IMR-90 (cell line): ENCODE data around the gene GKN1. TPM values are rescaled to one million over a fixed set of nuclear protein-coding genes. Genes with fewer than 3 reads are reported as not detected.

Source experiments
- ATAC-seq: fragments of 200-7000 bp; cut with Tn5 transposase; 2 replicates; pipeline ENCODE4 v1.9.1; 2020; ENCODE audit warnings: low read depth, mild to moderate bottlenecking, moderate library complexity
- BruUV-seq: library from RNA; stranded (reverse); fragments of 400-500 nt; replicated peaks from 2 replicates; lab custom pipeline; 2021; lab: Mats Ljungman, UMichigan
- CTCF ChIA-PET: fragments of 300-600 bp; formaldehyde crosslinking; extraction: SDS; loops from one replicate; lab custom pipeline; 2021; ENCODE audit warnings: antibody characterized with exemption; lab: Yijun Ruan, JAX
- POLR2A ChIA-PET: fragments of 300-600 bp; sonication (Branson Sonifier 250); formaldehyde crosslinking; loops from one replicate; lab custom pipeline; 2022; ENCODE audit warnings: antibody characterized with exemption; ENCODE audit not compliant: unreplicated experiment; lab: Charles Lee
- DNase-seq: peaks from one replicate; pipeline ENCODE4 v3.0.0; 2013
- H2AFZ ChIP-seq: replicated peaks from 2 replicates; pipeline ENCODE3; 2013; ENCODE audit warnings: low read length, mild to moderate bottlenecking; ENCODE audit not compliant: poor library complexity
- H2AK5ac ChIP-seq: 2 replicates; pipeline ENCODE4 v1.6.1; 2013; ENCODE audit warnings: low read depth, low read length, inconsistent platforms
- H2AK9ac ChIP-seq: replicated peaks from 2 replicates; pipeline ENCODE3; 2013; ENCODE audit warnings: mild to moderate bottlenecking, low read depth, low read length, moderate library complexity; ENCODE audit not compliant: poor library complexity
- H2BK120ac ChIP-seq: 2 replicates; pipeline ENCODE4 v1.6.1; 2013; ENCODE audit warnings: low read depth, low read length, inconsistent platforms
- H2BK15ac ChIP-seq: 3 replicates; pipeline ENCODE4 v1.6.1; 2013; ENCODE audit warnings: low read depth, low read length, inconsistent platforms
- H2BK20ac ChIP-seq: 2 replicates; pipeline ENCODE4 v1.6.1; 2013; ENCODE audit warnings: low read depth, mild to moderate bottlenecking, inconsistent platforms, low read length, moderate library complexity
- H2BK5ac ChIP-seq: 2 replicates; pipeline ENCODE4 v1.6.1; 2013; ENCODE audit warnings: mild to moderate bottlenecking, low read depth, low read length, inconsistent platforms; ENCODE audit not compliant: poor library complexity, severe bottlenecking
- H3K14ac ChIP-seq: replicated peaks from 2 replicates; pipeline ENCODE4 v1.6.1; 2013; ENCODE audit warnings: low read depth, low read length, inconsistent platforms
- H3K18ac ChIP-seq: 2 replicates; pipeline ENCODE4 v1.6.1; 2013; ENCODE audit warnings: low read depth, low read length, control low read depth
- H3K23ac ChIP-seq: 2 replicates; pipeline ENCODE4 v1.6.1; 2013; ENCODE audit warnings: low read depth, low read length, inconsistent platforms
- H3K27ac ChIP-seq: 2 replicates; pipeline ENCODE4 v1.5.1; 2013; ENCODE audit warnings: mild to moderate bottlenecking, control low read depth, low read length; ENCODE audit not compliant: insufficient read depth
- H3K27me3 ChIP-seq: 2 replicates; pipeline ENCODE4 v1.6.1; 2013; ENCODE audit warnings: low read length; ENCODE audit not compliant: control insufficient read depth, insufficient read depth
- H3K36me3 ChIP-seq: 2 replicates; pipeline ENCODE4 v1.6.1; 2013; ENCODE audit warnings: low read length, mixed read lengths; ENCODE audit not compliant: control insufficient read depth, insufficient read depth
- H3K4ac ChIP-seq: 2 replicates; pipeline ENCODE4 v1.6.1; 2013; ENCODE audit warnings: low read depth, low read length, inconsistent platforms
- H3K4me1 ChIP-seq: 2 replicates; pipeline ENCODE4 v1.6.1; 2013; ENCODE audit warnings: low read length, mixed read lengths; ENCODE audit not compliant: control insufficient read depth, insufficient read depth
- H3K4me2 ChIP-seq: 2 replicates; pipeline ENCODE4 v1.6.1; 2013; ENCODE audit warnings: low read depth, mild to moderate bottlenecking, control low read depth, low read length, moderate library complexity
- H3K4me3 ChIP-seq: 2 replicates; pipeline ENCODE4 v1.5.1; 2013; ENCODE audit warnings: low read depth, mild to moderate bottlenecking, control low read depth, low read length, moderate library complexity; ENCODE audit not compliant: insufficient read depth
- H3K56ac ChIP-seq: 2 replicates; pipeline ENCODE4 v1.6.1; 2013; ENCODE audit warnings: low read length, inconsistent platforms; ENCODE audit not compliant: insufficient read depth; ENCODE audit errors: extremely low read depth
- H3K79me1 ChIP-seq, 2 experiments: 2 replicates each; pipeline ENCODE4 v1.6.1; 2013; ENCODE audit warnings: low read length in 2 of 2, inconsistent platforms in 1 of 2, low read depth in 1 of 2
- H3K9ac ChIP-seq: 2 replicates; pipeline ENCODE4 v1.6.1; 2013; ENCODE audit warnings: low read depth, low read length, control low read depth
- H3K9me1 ChIP-seq: 2 replicates; pipeline ENCODE4 v1.6.1; 2013; ENCODE audit warnings: low read length, inconsistent platforms; ENCODE audit not compliant: insufficient read depth
- H3K9me3 ChIP-seq: 2 replicates; pipeline ENCODE4 v1.6.1; 2013; ENCODE audit warnings: low read length; ENCODE audit not compliant: control insufficient read depth, insufficient read depth
- H4K20me1 ChIP-seq: 2 replicates; pipeline ENCODE4 v1.6.1; 2013; ENCODE audit warnings: low read length, inconsistent platforms; ENCODE audit not compliant: insufficient read depth
- H4K5ac ChIP-seq: 2 replicates; pipeline ENCODE4 v1.6.1; 2013; ENCODE audit warnings: mild to moderate bottlenecking, low read depth, low read length, control low read depth
- H4K8ac ChIP-seq, 2 experiments: 2 replicates each; pipeline ENCODE4 v1.6.1; 2013; ENCODE audit warnings: low read depth in 2 of 2, low read length in 2 of 2, control low read depth in 1 of 2, inconsistent platforms in 1 of 2
- H4K91ac ChIP-seq: 2 replicates; pipeline ENCODE4 v1.6.1; 2013; ENCODE audit warnings: low read depth, low read length, inconsistent platforms; ENCODE audit not compliant: insufficient read depth
- BHLHE40 ChIP-seq: fragments of 150-350 bp; IDR thresholded peaks from 2 replicates; pipeline ENCODE4 v1.6.1; 2016; ENCODE audit warnings: mild to moderate bottlenecking, low read depth, low read length
- CEBPB ChIP-seq: IDR thresholded peaks from 2 replicates; pipeline ENCODE4 v1.6.1; 2012; ENCODE audit warnings: low read depth, low read length, improper control_type of control experiment
- CHD1 ChIP-seq: IDR thresholded peaks from 2 replicates; pipeline ENCODE4 v1.6.1; 2012; ENCODE audit warnings: low read depth, low read length, improper control_type of control experiment
- FOS ChIP-seq: fragments of 150-350 bp; IDR thresholded peaks from 2 replicates; pipeline ENCODE4 v1.6.1; 2016; ENCODE audit warnings: low read depth, low read length
- MAFK ChIP-seq: IDR thresholded peaks from 2 replicates; pipeline ENCODE4 v1.6.1; 2012; ENCODE audit warnings: low read depth, low read length, improper control_type of control experiment
- MAZ ChIP-seq: IDR thresholded peaks from 2 replicates; pipeline ENCODE4 v1.6.1; 2012; ENCODE audit warnings: low read depth, mild to moderate bottlenecking, low read length, improper control_type of control experiment, moderate library complexity, borderline replicate concordance
- MXI1 ChIP-seq: IDR thresholded peaks from 2 replicates; pipeline ENCODE4 v1.6.1; 2012; ENCODE audit warnings: low read depth, mild to moderate bottlenecking, low read length, moderate library complexity, borderline replicate concordance
- NFE2L2 ChIP-seq: fragments of 150-350 bp; IDR thresholded peaks from 2 replicates; pipeline ENCODE4 v1.6.1; 2016; ENCODE audit warnings: low read depth, mild to moderate bottlenecking, low read length
- POLR2A ChIP-seq: IDR thresholded peaks from 2 replicates; pipeline ENCODE4 v1.6.1; 2012; ENCODE audit warnings: mild to moderate bottlenecking, low read depth, low read length
- RAD21 ChIP-seq: IDR thresholded peaks from 2 replicates; pipeline ENCODE4 v1.6.1; 2012; ENCODE audit warnings: low read length, improper control_type of control experiment
- RCOR1 ChIP-seq: IDR thresholded peaks from 2 replicates; pipeline ENCODE4 v1.6.1; 2012; ENCODE audit warnings: mild to moderate bottlenecking, low read length, improper control_type of control experiment; ENCODE audit not compliant: insufficient replicate concordance
- RFX5 ChIP-seq: IDR thresholded peaks from 2 replicates; pipeline ENCODE4 v1.8.0; 2012; ENCODE audit warnings: low read depth, mild to moderate bottlenecking, low read length, moderate library complexity
- SMC3 ChIP-seq: fragments of 150-350 bp; IDR thresholded peaks from 2 replicates; pipeline ENCODE4 v1.6.1; 2016; ENCODE audit warnings: low read depth, mild to moderate bottlenecking, antibody characterized with exemption, low read length, moderate library complexity
- WGBS, 2 experiments: methylation state at CpG; one replicate each; pipeline versions ENCODE4 v1.1.5 to v1.1.7; 2013; ENCODE audit warnings: missing lambda C conversion rate in 2 of 2; ENCODE audit not compliant: insufficient read length in 1 of 2; ENCODE audit errors: extremely low coverage in 2 of 2; 5-methylcytosine and 5-hydroxymethylcytosine counted together
- dilution Hi-C: fragments of 300-500 bp; cut with HindIII; formaldehyde crosslinking; loops from one replicate; pipeline ENCODE4 v1.14.3; 2018; ENCODE audit warnings: low sequenced_read_pairs; ENCODE audit not compliant: unreplicated experiment
- in situ Hi-C: fragments of 300-500 bp; cut with MboI; formaldehyde crosslinking; loops from 3 replicates; pipeline ENCODE4 v1.14.3; 2019; ENCODE audit warnings: low sequenced_read_pairs, inconsistent platforms, mixed read lengths
- intact Hi-C: fragments of 100-400 bp; cut with micrococcal nuclease; formaldehyde crosslinking; loops from 2 replicates; pipeline ENCODE4 v1.10.0; 2022
- polyA plus RNA-seq, 3 experiments: library from polyadenylated mRNA; depleted of rRNA; stranded (reverse); fragments of >200 nt; gene quantifications; 2 replicates each; pipeline ENCODE4 v1.2.3, GENCODE V29; 2012; ENCODE audit warnings: low replicate concordance in 1 of 3
- total RNA-seq: library from RNA; depleted of rRNA; stranded (reverse); fragments of >200 nt; gene quantifications from 2 replicates; pipeline ENCODE4 v1.2.3, GENCODE V29; 2012
- TF ChIP-seq, protein P1 (sequence below): fragments of 150-350 bp; IDR thresholded peaks from 2 replicates; pipeline ENCODE4 v1.6.1; 2017; ENCODE audit warnings: mild to moderate bottlenecking, antibody characterized with exemption, low read length, low read depth
- TF ChIP-seq, protein P2 (sequence below): conservative IDR thresholded peaks from 2 replicates; pipeline ENCODE4 v1.5.1; 2012; ENCODE audit warnings: mild to moderate bottlenecking, low read depth, low read length, improper control_type of control experiment

Gene GKN1
- total and polyA plus RNA-seq, 2 of the 4 experiments (the other 2 are of a cell fraction), result not detected

DNA sequence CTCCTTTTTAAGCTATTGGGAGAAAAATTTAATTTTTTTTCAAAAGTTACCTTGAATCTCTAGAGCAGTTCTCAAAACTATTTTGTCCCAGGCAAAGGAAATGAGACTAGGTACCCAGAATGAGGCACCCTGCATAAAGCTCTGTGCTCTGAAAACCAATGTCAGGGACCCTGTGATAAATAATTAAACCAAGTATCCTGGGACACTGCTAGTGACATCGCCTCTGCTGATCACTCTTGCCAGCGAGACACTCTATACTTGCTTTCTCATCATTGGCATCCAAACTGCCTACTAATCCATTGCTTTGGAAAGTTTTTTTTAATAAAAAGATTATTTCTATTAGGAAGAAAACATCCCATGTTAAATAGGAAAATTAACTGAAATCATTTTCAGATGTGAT is 1.4 kb downstream of the GKN1 start (continued):
- TF ChIP-seq, protein P1, sequence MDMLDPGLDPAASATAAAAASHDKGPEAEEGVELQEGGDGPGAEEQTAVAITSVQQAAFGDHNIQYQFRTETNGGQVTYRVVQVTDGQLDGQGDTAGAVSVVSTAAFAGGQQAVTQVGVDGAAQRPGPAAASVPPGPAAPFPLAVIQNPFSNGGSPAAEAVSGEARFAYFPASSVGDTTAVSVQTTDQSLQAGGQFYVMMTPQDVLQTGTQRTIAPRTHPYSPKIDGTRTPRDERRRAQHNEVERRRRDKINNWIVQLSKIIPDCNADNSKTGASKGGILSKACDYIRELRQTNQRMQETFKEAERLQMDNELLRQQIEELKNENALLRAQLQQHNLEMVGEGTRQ, result no peak

DNA sequence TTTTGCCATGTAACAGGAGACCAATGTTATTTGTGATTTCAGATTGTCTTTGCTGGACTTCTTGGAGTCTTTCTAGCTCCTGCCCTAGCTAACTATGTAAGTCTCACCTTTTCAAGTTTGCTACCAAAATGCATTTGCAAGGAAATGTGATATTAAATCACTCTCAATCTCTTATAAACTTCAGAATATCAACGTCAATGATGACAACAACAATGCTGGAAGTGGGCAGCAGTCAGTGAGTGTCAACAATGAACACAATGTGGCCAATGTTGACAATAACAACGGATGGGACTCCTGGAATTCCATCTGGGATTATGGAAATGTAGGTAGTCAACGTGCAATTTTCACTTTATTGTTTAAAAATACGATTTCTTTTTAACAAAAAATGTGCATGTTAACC is 3.0 kb downstream of the GKN1 start:
- Histone ChIP-seq H2BK120ac (no peak overlapping the region), H3K79me1 (peaks cover 0 to 3% of the 10 kb centered on the region in 2 experiments; a peak in 1 of 4 replicates), H3K9ac (no peak overlapping the region), H3K36me3 (no peaks in the 10 kb centered on the region), H3K4me1 (peaks cover 8% of the 10 kb centered on the region), H3K27ac (no peak overlapping the region), H3K4me3 (no peak overlapping the region), H3K9me3 (no peaks in the 10 kb centered on the region), H3K14ac (no peak overlapping the region), H4K20me1 (no peaks in the 10 kb centered on the region), H2AK5ac (no peak overlapping the region), H4K5ac (no peak overlapping the region), H3K23ac (no peak overlapping the region), H3K27me3 (no peaks in the 10 kb centered on the region), H3K4ac (no peak overlapping the region), H3K56ac (no peak overlapping the region), H2BK5ac (no peak overlapping the region), H4K8ac (no peak overlapping the region), H3K18ac (no peak overlapping the region), H3K9me1 (peaks cover 11% of the 10 kb centered on the region), H2AFZ (no peak overlapping the region), H2AK9ac (no peak overlapping the region), H3K4me2 (no peak overlapping the region), H4K91ac (no peak overlapping the region), H2BK20ac (no peak overlapping the region), H2BK15ac (no peak overlapping the region; the same call in 2 of the 3 replicates)
- in situ Hi-C loops (no loop called here), intact Hi-C loops (no loop called here), dilution Hi-C loops (no loop called here)
- DNase-seq, result no peak
- ChIA-PET POLR2A (no interaction called here), CTCF (interaction anchor here (0.7 kb wide), 1 partner anchor 145 kb away, joined by 3 read pairs; no protein-coding TSS in a partner anchor)
- WGBS, 2 experiments, result no CpG with 5 or more reads among the region's 4 CpGs
- no peak for ATAC-seq
- no TSS peak for BruUV-seq
- no peak for TF ChIP-seq RCOR1
- TF ChIP-seq RFX5, result no peak
- no peak for TF ChIP-seq BHLHE40
- no peak for TF ChIP-seq FOS
- no peak for TF ChIP-seq RAD21
- TF ChIP-seq NFE2L2, result no peak
- no peak for TF ChIP-seq MXI1
- TF ChIP-seq MAFK, result no peak
- TF ChIP-seq, protein P2, sequence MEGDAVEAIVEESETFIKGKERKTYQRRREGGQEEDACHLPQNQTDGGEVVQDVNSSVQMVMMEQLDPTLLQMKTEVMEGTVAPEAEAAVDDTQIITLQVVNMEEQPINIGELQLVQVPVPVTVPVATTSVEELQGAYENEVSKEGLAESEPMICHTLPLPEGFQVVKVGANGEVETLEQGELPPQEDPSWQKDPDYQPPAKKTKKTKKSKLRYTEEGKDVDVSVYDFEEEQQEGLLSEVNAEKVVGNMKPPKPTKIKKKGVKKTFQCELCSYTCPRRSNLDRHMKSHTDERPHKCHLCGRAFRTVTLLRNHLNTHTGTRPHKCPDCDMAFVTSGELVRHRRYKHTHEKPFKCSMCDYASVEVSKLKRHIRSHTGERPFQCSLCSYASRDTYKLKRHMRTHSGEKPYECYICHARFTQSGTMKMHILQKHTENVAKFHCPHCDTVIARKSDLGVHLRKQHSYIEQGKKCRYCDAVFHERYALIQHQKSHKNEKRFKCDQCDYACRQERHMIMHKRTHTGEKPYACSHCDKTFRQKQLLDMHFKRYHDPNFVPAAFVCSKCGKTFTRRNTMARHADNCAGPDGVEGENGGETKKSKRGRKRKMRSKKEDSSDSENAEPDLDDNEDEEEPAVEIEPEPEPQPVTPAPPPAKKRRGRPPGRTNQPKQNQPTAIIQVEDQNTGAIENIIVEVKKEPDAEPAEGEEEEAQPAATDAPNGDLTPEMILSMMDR, result no peak
- no peak for TF ChIP-seq SMC3
- TF ChIP-seq MAZ, result no peak
- no peak for TF ChIP-seq CHD1
- TF ChIP-seq CEBPB, result no peak
- TF ChIP-seq POLR2A, result no peak
